K562 (cell line): ENCODE results near the gene LHX3. TPM values are rescaled to one million over a fixed set of nuclear protein-coding genes. Genes with fewer than 3 reads are reported as not detected.

Experiments used
- ATAC-seq: fragments of 200-7000 bp; cut with Tn5 transposase; 3 replicates; pipeline ENCODE4 v1.9.1; 2020; ENCODE audit warnings: moderate library complexity
- BruUV-seq: library from RNA; stranded (reverse); fragments of 400-500 nt; replicated peaks from 2 replicates; lab custom pipeline; 2021; lab: Mats Ljungman, UMichigan
- CTCF ChIA-PET: fragments of 300-600 bp; formaldehyde crosslinking; extraction: SDS; loops from one replicate; lab custom pipeline; 2021; ENCODE audit warnings: low intra/inter-chr PET ratio; lab: Yijun Ruan, JAX
- POLR2A ChIA-PET: fragments of 300-600, 350-650 bp; sonication (Branson Sonifier 250); formaldehyde crosslinking; extraction: SDS; loops from one replicate; lab custom pipeline; 2021; ENCODE audit warnings: antibody characterized with exemption, inconsistent platforms; lab: Yijun Ruan, JAX
- DNase-seq, 4 experiments: peaks; one replicate each; pipeline versions ENCODE4 v3.0.0 to v3.0.0-alpha.2; 2011 to 2018; ENCODE audit warnings: low spot score in 3 of 4, mixed read lengths in 3 of 4; ENCODE audit errors: extremely low read depth in 1 of 4
- FAIRE-seq: peaks from 2 replicates; lab custom pipeline; 2011; peaks lifted over from hg19 to GRCh38; lab: Jason Lieb, UNC
- H2AFZ ChIP-seq: 2 replicates; pipeline ENCODE4 v1.6.0; 2011; ENCODE audit warnings: low read depth, low read length, control low read depth, inconsistent platforms
- H3K27ac ChIP-seq: fragments of 200-600 bp; 3 replicates; pipeline ENCODE4 v1.8.0; 2011; ENCODE audit warnings: low read depth, mild to moderate bottlenecking, control low read depth, inconsistent platforms, low read length, moderate library complexity, mixed read lengths; ENCODE audit errors: extremely low read depth
- H3K27me3 ChIP-seq, 2 experiments: fragments of 300-600 bp in 1 of 2; 2 replicates in 1 of 2; 3 replicates in 1 of 2; pipeline versions ENCODE4 v1.6.0 to v1.8.0; 2011; ENCODE audit warnings: inconsistent platforms in 2 of 2, low read length in 2 of 2, mild to moderate bottlenecking in 1 of 2, mixed read lengths in 1 of 2, moderate library complexity in 1 of 2; ENCODE audit not compliant: control insufficient read depth in 2 of 2, insufficient read depth in 2 of 2
- H3K36me3 ChIP-seq: fragments of 300-600 bp; 3 replicates; pipeline ENCODE4 v1.8.0; 2011; ENCODE audit warnings: mild to moderate bottlenecking, low read length, inconsistent platforms; ENCODE audit not compliant: control insufficient read depth, insufficient read depth
- H3K4me1 ChIP-seq, 2 experiments: fragments of 200-600 bp in 1 of 2; replicated peaks in 1 of 2; 2 replicates in 1 of 2; 3 replicates in 1 of 2; pipeline versions ENCODE4 v1.5.1 to v1.8.0; 2011; ENCODE audit warnings: inconsistent platforms in 2 of 2, low read length in 2 of 2, mild to moderate bottlenecking in 1 of 2, mixed read lengths in 1 of 2, moderate library complexity in 1 of 2; ENCODE audit not compliant: control insufficient read depth in 2 of 2, insufficient read depth in 2 of 2
- H3K4me2 ChIP-seq: 2 replicates; pipeline ENCODE4 v1.6.1; 2011; ENCODE audit warnings: low read length, control low read depth, inconsistent platforms, mixed read lengths; ENCODE audit not compliant: insufficient read depth
- H3K4me3 ChIP-seq: fragments of 200-600 bp; sonication (generic), shearing (Covaris generic); 2 replicates; pipeline ENCODE4 v1.5.1; 2016; ENCODE audit warnings: control low read depth, inconsistent platforms
- H3K79me2 ChIP-seq: fragments of 200-600 bp; 3 replicates; pipeline ENCODE4 v1.8.0; 2011; ENCODE audit warnings: low read length, inconsistent platforms; ENCODE audit not compliant: control insufficient read depth, insufficient read depth
- H3K9ac ChIP-seq, 2 experiments: 2 replicates each; pipeline versions ENCODE4 v1.6.0 to v1.6.1; 2011; ENCODE audit warnings: low read depth in 2 of 2, low read length in 2 of 2, control low read depth in 1 of 2, inconsistent platforms in 1 of 2, mild to moderate bottlenecking in 1 of 2, mixed read lengths in 1 of 2; ENCODE audit not compliant: insufficient read depth in 1 of 2
- H3K9me1 ChIP-seq: one replicate; pipeline ENCODE4 v1.6.0; 2011; ENCODE audit warnings: inconsistent platforms, mild to moderate bottlenecking, low read length, moderate library complexity; ENCODE audit not compliant: control insufficient read depth, insufficient read depth
- H3K9me3 ChIP-seq: replicated peaks from 2 replicates; pipeline ENCODE4 v1.5.1; 2011; ENCODE audit warnings: low read depth, low read length, inconsistent platforms; ENCODE audit not compliant: control insufficient read depth, insufficient read depth
- H4K20me1 ChIP-seq: replicated peaks from 2 replicates; pipeline ENCODE4 v1.6.1; 2011; ENCODE audit warnings: low read length, inconsistent platforms, mixed read lengths; ENCODE audit not compliant: control insufficient read depth, insufficient read depth
- RAD21 ChIP-seq, 2 experiments: fragments of 250-450 bp in 1 of 2; fragments of 450-650 bp in 1 of 2; sonication (Bioruptor Pico) in 1 of 2; formaldehyde crosslinking in 1 of 2; IDR thresholded peaks in 1 of 2; conservative IDR thresholded peaks in 1 of 2; 2 replicates each; pipeline versions ENCODE4 v1.4.0 to v1.8.0; 2020 to 2022; ENCODE audit warnings: mild to moderate bottlenecking in 2 of 2, moderate library complexity in 1 of 2
- TAF7 ChIP-seq: fragments of 450-650 bp; IDR thresholded peaks from 2 replicates; pipeline ENCODE4 v1.6.1; 2016; ENCODE audit warnings: missing genetic modification characterization, missing compliant biosample characterization
- ZC3H4 ChIP-seq: sonication (generic); formaldehyde crosslinking; IDR thresholded peaks from 2 replicates; pipeline ENCODE4 v1.9.0; 2021; ENCODE audit warnings: missing genetic modification reagents, borderline replicate concordance
- ZNF444 ChIP-seq: fragments of 250-450 bp; sonication (Bioruptor Pico); IDR thresholded peaks from 2 replicates; pipeline ENCODE4 v1.4.0; 2020; ENCODE audit warnings: mild to moderate bottlenecking, moderate library complexity
- ZSCAN32 ChIP-seq: fragments of 450-650 bp; formaldehyde crosslinking; IDR thresholded peaks from 2 replicates; pipeline ENCODE4 v1.4.0; 2020; ENCODE audit warnings: mild to moderate bottlenecking, moderate library complexity
- WGBS: fragments of 100-300 bp; shearing (Covaris generic); methylation state at CpG from one replicate; pipeline ENCODE4 v1.1.6; 2016; ENCODE audit warnings: low coverage, mixed read lengths; ENCODE audit not compliant: insufficient coverage; ENCODE audit errors: missing lambda C conversion rate; 5-methylcytosine and 5-hydroxymethylcytosine counted together
- in situ Hi-C: fragments of 300-500 bp; cut with MboI; formaldehyde crosslinking; loops from 4 replicates; pipeline ENCODE4 v1.15.0; 2018; ENCODE audit warnings: inconsistent platforms, mixed read lengths
- intact Hi-C: fragments of 100-400 bp; cut with micrococcal nuclease; formaldehyde crosslinking; loops from 2 replicates; pipeline ENCODE4 v1.14.2; 2022
- polyA plus RNA-seq, 8 experiments: library from polyadenylated mRNA; depleted of rRNA in 4 of 8; stranded (reverse) in 5 of 8; unstranded in 3 of 8; fragments of >200 nt; fragmentation: Nextera tagmentation in 2 of 8; fragmentation: Illumina TruSeq in 1 of 8; extraction: Ambion mirVana in 2 of 8; extraction: Trizol in 1 of 8; gene quantifications; 2 replicates each; pipeline versions ENCODE4 v1.2.1 to v1.2.3, GENCODE V29; 2011 to 2014; ENCODE audit warnings: inconsistent platforms in 1 of 8, missing spikeins in 1 of 8
- total RNA-seq, 7 experiments: library from RNA; depleted of rRNA in 6 of 7; stranded (reverse); fragments of >200 nt in 6 of 7; fragmentation: Illumina TruSeq in 2 of 7; extraction: Trizol in 2 of 7; gene quantifications; 2 replicates each; pipeline versions ENCODE4 v1.2.1 to v1.2.3, GENCODE V29; 2011 to 2021; ENCODE audit warnings: low replicate concordance in 1 of 7

Gene LHX3
- total and polyA plus RNA-seq, 9 of the 15 experiments (the other 6 are each of a cell fraction or from before 2014, with no cell fraction given), result 0.09 TPM; not detected in 8

DNA sequence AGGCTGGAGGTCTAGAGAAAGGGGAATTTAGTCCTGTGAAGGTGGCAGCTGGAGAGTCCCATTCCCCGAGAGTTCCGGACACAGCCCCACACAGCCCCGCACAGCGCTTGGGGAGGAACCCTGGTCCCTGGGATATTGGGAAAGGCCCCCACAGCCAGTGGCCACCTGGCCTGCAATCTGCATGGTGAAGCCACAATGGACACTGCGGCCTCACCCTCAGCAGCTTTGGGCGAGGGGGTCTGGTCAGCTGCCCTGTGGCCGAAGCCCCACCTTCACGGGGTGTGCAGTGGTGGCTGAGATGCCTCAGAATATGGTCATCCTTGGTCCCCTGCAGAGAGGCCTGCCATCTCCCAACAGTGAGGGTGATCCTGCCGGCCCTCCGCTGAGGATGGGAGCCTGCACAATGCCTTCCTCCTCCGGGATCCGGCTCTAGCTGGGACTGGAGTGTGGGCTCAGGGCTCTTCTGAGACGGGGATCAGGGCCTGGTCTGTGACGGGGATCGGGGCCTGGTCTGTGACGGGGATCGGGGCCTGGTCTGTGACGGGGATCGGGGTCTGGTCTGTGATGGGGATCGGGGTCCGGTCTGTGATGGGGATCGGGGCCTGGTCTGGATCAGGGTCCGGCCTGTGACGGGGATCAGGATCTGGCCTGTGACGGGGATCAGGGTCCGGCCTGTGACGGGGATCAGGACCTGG lies 52.9 kb downstream of the LHX3 start:
- POLR2A ChIA-PET, result interaction anchor here (0.9 to 1.4 kb wide), 5 partner anchors 10 to 36 kb away, joined by 3 to 6 read pairs (median 3); no protein-coding TSS in a partner anchor
- TF ChIP-seq RAD21 (CRISPR knock-in tag; conservative IDR thresholded peaks at IDR 0.05 in 1 of 2, IDR thresholded peaks at IDR 0.05 in 1 of 2) (no peak), TAF7 (tag) (no peak), ZC3H4 (CRISPR knock-in tag) (no peak), ZSCAN32 (CRISPR knock-in tag) (no peak), ZNF444 (no peak)
- intact Hi-C loops, result no loop called here
- Histone ChIP-seq H3K36me3 (no peaks in the 10 kb centered on the region), H2AFZ (no peak overlapping the region), H3K4me2 (no peak overlapping the region), H3K27ac (no peak overlapping the region), H3K4me3 (no peak overlapping the region), H3K79me2 (no peaks in the 10 kb centered on the region), H4K20me1 (peaks cover 4% of the 10 kb centered on the region), H3K9me1 (peaks cover 2% of the 10 kb centered on the region), H3K4me1 (peaks cover 0 to 56% of the 10 kb centered on the region in 2 experiments; a peak in 2 of 5 replicates), H3K9me3 (no peaks in the 10 kb centered on the region), H3K27me3 (peaks cover 30 to 45% of the 10 kb centered on the region in 2 experiments), H3K9ac (no peak overlapping the region)
- FAIRE-seq (no peak), ATAC-seq (peak; percentile 42), DNase-seq (no peak)
- in situ Hi-C loops, result no loop called here
- 60% methylated on average over 14 of the region's 27 CpGs for WGBS
- CTCF ChIA-PET, result no interaction called here
- no TSS peak for BruUV-seq
